HepG2 (cell line): ENCODE measurements around the gene SMAD2. TPM values are rescaled to one million over a fixed set of nuclear protein-coding genes. Genes with fewer than 3 reads are reported as not detected.

Experiments used
- ATAC-seq: fragments of 200-7000 bp; cut with Tn5 transposase; 3 replicates; pipeline ENCODE4 v1.9.1; 2020; ENCODE audit warnings: mild to moderate bottlenecking, moderate library complexity
- BruUV-seq: library from RNA; stranded (reverse); fragments of 400-500 nt; replicated peaks from 2 replicates; lab custom pipeline; 2021; lab: Mats Ljungman, UMichigan
- CTCF ChIA-PET: fragments of 300-600 bp; formaldehyde crosslinking; extraction: SDS; loops from one replicate; lab custom pipeline; 2021; ENCODE audit warnings: low total read pairs, inconsistent platforms, low intra/inter-chr PET ratio; lab: Yijun Ruan, JAX
- POLR2A ChIA-PET: fragments of 350-600 bp; sonication (Branson Sonifier 250); formaldehyde crosslinking; loops from one replicate; lab custom pipeline; 2020; ENCODE audit warnings: antibody characterized with exemption, inconsistent platforms; lab: Yijun Ruan, JAX
- DNase-seq: peaks from one replicate; pipeline ENCODE4 v3.0.0-alpha.2; 2015; ENCODE audit warnings: low spot score
- FAIRE-seq: peaks from 3 replicates; lab custom pipeline; 2011; peaks lifted over from hg19 to GRCh38; lab: Jason Lieb, UNC
- H2AFZ ChIP-seq: one replicate; pipeline ENCODE4 v1.6.1; 2011; ENCODE audit warnings: low read length, inconsistent platforms
- H3K27ac ChIP-seq: fragments of 300-600 bp; 3 replicates; pipeline ENCODE4 v1.8.0; 2011; ENCODE audit warnings: mixed run types, mild to moderate bottlenecking, mixed read lengths, low read length, inconsistent platforms; ENCODE audit not compliant: insufficient read depth; ENCODE audit errors: extremely low read length
- H3K27me3 ChIP-seq, 2 experiments: fragments of 200-600 bp in 1 of 2; 2 replicates in 1 of 2; 3 replicates in 1 of 2; pipeline versions ENCODE4 v1.6.0 to v1.8.0; 2011; ENCODE audit warnings: low read length in 2 of 2, mild to moderate bottlenecking in 2 of 2, moderate library complexity in 2 of 2, inconsistent platforms in 1 of 2; ENCODE audit not compliant: insufficient read depth in 2 of 2, control insufficient read depth in 1 of 2
- H3K36me3 ChIP-seq, 2 experiments: fragments of 200-600 bp in 1 of 2; replicated peaks in 1 of 2; 2 replicates in 1 of 2; 3 replicates in 1 of 2; pipeline versions ENCODE4 v1.5.1 to v1.8.0; 2011; ENCODE audit warnings: low read length in 2 of 2, inconsistent platforms in 1 of 2; ENCODE audit not compliant: insufficient read depth in 2 of 2, control insufficient read depth in 1 of 2
- H3K4me1 ChIP-seq: 2 replicates; pipeline ENCODE4 v1.5.1; 2012; ENCODE audit warnings: low read length, inconsistent platforms; ENCODE audit not compliant: insufficient read depth
- H3K4me2 ChIP-seq: 2 replicates; pipeline ENCODE4 v1.6.0; 2011; ENCODE audit warnings: low read depth, low read length, inconsistent platforms
- H3K4me3 ChIP-seq, 3 experiments: fragments of 200-600 bp in 1 of 3; sonication (generic), shearing (Covaris generic) in 1 of 3; replicated peaks in 1 of 3; 2 replicates each; pipeline ENCODE4 v1.5.1; 2011 to 2016; ENCODE audit warnings: low read length in 3 of 3, inconsistent platforms in 2 of 3, low read depth in 2 of 3, mild to moderate bottlenecking in 2 of 3, control low read depth in 1 of 3, mixed read lengths in 1 of 3; ENCODE audit not compliant: insufficient read depth in 1 of 3
- H3K79me2 ChIP-seq: one replicate; pipeline ENCODE4 v1.6.1; 2011; ENCODE audit warnings: low read length, inconsistent platforms; ENCODE audit not compliant: insufficient read depth
- H3K9ac ChIP-seq: 2 replicates; pipeline ENCODE4 v1.6.0; 2011; ENCODE audit warnings: mild to moderate bottlenecking, low read depth, low read length, inconsistent platforms; ENCODE audit not compliant: insufficient read depth
- H3K9me3 ChIP-seq: 2 replicates; pipeline ENCODE4 v1.5.1; 2012; ENCODE audit warnings: mild to moderate bottlenecking, low read length
- H4K20me1 ChIP-seq: 2 replicates; pipeline ENCODE4 v1.6.0; 2011; ENCODE audit warnings: inconsistent platforms, mild to moderate bottlenecking, low read length, moderate library complexity; ENCODE audit not compliant: insufficient read depth
- MLLT10 ChIP-seq: sonication (generic); formaldehyde crosslinking; IDR thresholded peaks from 2 replicates; pipeline ENCODE4 v1.4.0; 2020; ENCODE audit warnings: missing genetic modification reagents
- PRPF4 ChIP-seq: fragments of 200-400 bp; formaldehyde crosslinking; IDR thresholded peaks from 2 replicates; pipeline ENCODE4 v1.6.1; 2016; ENCODE audit warnings: low read length, low read depth; ENCODE audit not compliant: poor library complexity, severe bottlenecking
- SNRNP70 ChIP-seq: fragments of 200-400 bp; formaldehyde crosslinking; IDR thresholded peaks from 2 replicates; pipeline ENCODE4 v1.6.1; 2017; ENCODE audit warnings: mild to moderate bottlenecking, low read depth, low read length, moderate library complexity
- STAT5B ChIP-seq: sonication (generic); formaldehyde crosslinking; IDR thresholded peaks from 2 replicates; pipeline ENCODE4 v1.4.0; 2020; ENCODE audit warnings: missing genetic modification reagents
- ZNF280B ChIP-seq: sonication (generic); formaldehyde crosslinking; IDR thresholded peaks from 2 replicates; pipeline ENCODE4 v1.5.0; 2020; ENCODE audit warnings: missing genetic modification reagents, mild to moderate bottlenecking, borderline replicate concordance
- in situ Hi-C: cut with HindIII; loops from 2 replicates; pipeline ENCODE4 v1.10.0; 2017; ENCODE audit warnings: low pct_unique_long_range_greater_than_20kb; ENCODE audit not compliant: extremely low pct_ligation_motif_present
- intact Hi-C: fragments of 100-400 bp; cut with micrococcal nuclease; formaldehyde crosslinking; loops from one replicate; pipeline ENCODE4 v1.10.0; 2022; ENCODE audit not compliant: unreplicated experiment
- polyA plus RNA-seq, 8 experiments: library from polyadenylated mRNA; depleted of rRNA in 3 of 8; stranded (reverse) in 7 of 8; unstranded in 1 of 8; fragments of >200 nt; fragmentation: Illumina TruSeq in 4 of 8; extraction: Trizol in 4 of 8; gene quantifications; 2 replicates each; pipeline versions ENCODE4 v1.2.1 to v1.2.3, GENCODE V29; 2011 to 2016; ENCODE audit warnings: low read depth in 4 of 8, missing spikeins in 1 of 8, mixed read lengths in 1 of 8; ENCODE audit not compliant: insufficient read depth in 1 of 8
- total RNA-seq, 5 experiments: library from RNA; depleted of rRNA; stranded (reverse); fragments of >200 nt; fragmentation: Illumina TruSeq; extraction: Trizol; gene quantifications; 2 replicates each; pipeline ENCODE4 v1.2.3, GENCODE V29; 2016; ENCODE audit warnings: low read depth in 1 of 5
- TF ChIP-seq, protein P1 (sequence below): sonication (generic); formaldehyde crosslinking; conservative IDR thresholded peaks from 2 replicates; pipeline ENCODE4 v1.4.0; 2020; ENCODE audit warnings: mild to moderate bottlenecking, missing genetic modification reagents, moderate library complexity

SMAD2 gene
- total and polyA plus RNA-seq, 2 of the 13 experiments (the other 11 are each of a cell fraction or from before 2014, with no cell fraction given) = 40.2 to 96.2 TPM

DNA sequence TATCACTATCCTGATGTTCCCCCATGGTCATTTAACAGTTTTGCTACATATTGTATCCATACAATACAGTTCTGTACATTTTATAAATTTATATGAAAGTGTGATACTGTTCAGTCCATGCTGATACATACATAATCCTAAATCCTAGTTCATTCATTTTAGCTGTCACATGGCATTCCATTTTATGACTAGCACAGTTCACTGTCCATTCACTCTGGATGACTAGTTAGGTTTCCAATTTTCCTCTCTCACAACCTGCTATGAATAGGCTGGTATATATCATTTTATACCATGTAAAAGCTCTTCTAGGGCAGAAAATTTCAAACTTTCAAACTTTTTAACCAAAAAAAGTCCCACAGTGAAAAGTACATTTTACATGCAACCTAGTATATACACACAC, 15.2 kb downstream of the SMAD2 start:
- no peak overlapping the region for H3K9ac ChIP-seq
- H3K4me2 ChIP-seq = no peak overlapping the region
- BruUV-seq = no TSS peak
- H3K4me3 ChIP-seq = no peak overlapping the region
- no peak overlapping the region for H3K27ac ChIP-seq
- H2AFZ ChIP-seq = no peak overlapping the region
- intact Hi-C loops = no loop called here
- H3K9me3 ChIP-seq = no peaks in the 10 kb centered on the region
- TF ChIP-seq ZNF280B (no peak), PRPF4 (no peak), STAT5B (no peak), MLLT10 (CRISPR knock-in tag) (no peak), SNRNP70 (no peak)
- TF ChIP-seq, protein P1, sequence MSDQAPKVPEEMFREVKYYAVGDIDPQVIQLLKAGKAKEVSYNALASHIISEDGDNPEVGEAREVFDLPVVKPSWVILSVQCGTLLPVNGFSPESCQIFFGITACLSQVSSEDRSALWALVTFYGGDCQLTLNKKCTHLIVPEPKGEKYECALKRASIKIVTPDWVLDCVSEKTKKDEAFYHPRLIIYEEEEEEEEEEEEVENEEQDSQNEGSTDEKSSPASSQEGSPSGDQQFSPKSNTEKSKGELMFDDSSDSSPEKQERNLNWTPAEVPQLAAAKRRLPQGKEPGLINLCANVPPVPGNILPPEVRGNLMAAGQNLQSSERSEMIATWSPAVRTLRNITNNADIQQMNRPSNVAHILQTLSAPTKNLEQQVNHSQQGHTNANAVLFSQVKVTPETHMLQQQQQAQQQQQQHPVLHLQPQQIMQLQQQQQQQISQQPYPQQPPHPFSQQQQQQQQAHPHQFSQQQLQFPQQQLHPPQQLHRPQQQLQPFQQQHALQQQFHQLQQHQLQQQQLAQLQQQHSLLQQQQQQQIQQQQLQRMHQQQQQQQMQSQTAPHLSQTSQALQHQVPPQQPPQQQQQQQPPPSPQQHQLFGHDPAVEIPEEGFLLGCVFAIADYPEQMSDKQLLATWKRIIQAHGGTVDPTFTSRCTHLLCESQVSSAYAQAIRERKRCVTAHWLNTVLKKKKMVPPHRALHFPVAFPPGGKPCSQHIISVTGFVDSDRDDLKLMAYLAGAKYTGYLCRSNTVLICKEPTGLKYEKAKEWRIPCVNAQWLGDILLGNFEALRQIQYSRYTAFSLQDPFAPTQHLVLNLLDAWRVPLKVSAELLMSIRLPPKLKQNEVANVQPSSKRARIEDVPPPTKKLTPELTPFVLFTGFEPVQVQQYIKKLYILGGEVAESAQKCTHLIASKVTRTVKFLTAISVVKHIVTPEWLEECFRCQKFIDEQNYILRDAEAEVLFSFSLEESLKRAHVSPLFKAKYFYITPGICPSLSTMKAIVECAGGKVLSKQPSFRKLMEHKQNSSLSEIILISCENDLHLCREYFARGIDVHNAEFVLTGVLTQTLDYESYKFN (CRISPR knock-in tag) = no peak
- H3K79me2 ChIP-seq = peaks cover 95% of the 10 kb centered on the region
- DNase-seq (no peak), ATAC-seq (no peak), FAIRE-seq (no peak)
- H3K4me1 ChIP-seq = peaks cover 61% of the 10 kb centered on the region
- peaks cover 22% of the 10 kb centered on the region; the same call in 1 of the 2 replicates for H4K20me1 ChIP-seq
- H3K36me3 ChIP-seq = no peaks in the 10 kb centered on the region; a peak in 1 of 5 replicates
- ChIA-PET POLR2A (no interaction called here), CTCF (no interaction called here)
- in situ Hi-C loops = no loop called here
- H3K27me3 ChIP-seq = no peaks in the 10 kb centered on the region
